Naive thymus-derived CD4-positive, alpha-beta T cell (primary cell): ENCODE data around the gene ATP5F1E. TPM values are rescaled to one million over a fixed set of nuclear protein-coding genes. Genes with fewer than 3 reads are reported as not detected.
A peak's percentile ranks its signal among the peaks of the same experiment; 100 is the strongest.

Experiments used
- ATAC-seq: fragments of 150-1000 bp; cut with Tn5 transposase; 2 replicates; pipeline ENCODE4 v1.10.0; 2021; ENCODE audit warnings: mild to moderate bottlenecking, moderate library complexity
- CTCF ChIA-PET: fragments of 350-600 bp; sonication (Branson Sonifier 250); formaldehyde crosslinking; loops from one replicate; lab custom pipeline; 2021; ENCODE audit warnings: antibody characterized with exemption; lab: Charles Lee
- POLR2A ChIA-PET: fragments of 350-600 bp; sonication (Branson Sonifier 250); formaldehyde crosslinking; loops from one replicate; lab custom pipeline; 2021; ENCODE audit warnings: antibody characterized with exemption, inconsistent platforms; lab: Charles Lee
- DNase-seq, 9 donors: peaks; one replicate each; pipeline versions ENCODE4 v3.0.0 to v3.0.0-alpha.2; 2020 to 2022; ENCODE audit warnings: mixed read lengths in 1 of 9
- H3K27ac ChIP-seq: one replicate; pipeline ENCODE4 v1.7.0; 2013; ENCODE audit warnings: mild to moderate bottlenecking, low read depth, low read length, moderate library complexity
- H3K27me3 ChIP-seq, 2 donors: one replicate each; pipeline ENCODE4 v1.7.0; 2013; ENCODE audit warnings: low read length in 2 of 2, mild to moderate bottlenecking in 2 of 2, moderate library complexity in 2 of 2; ENCODE audit not compliant: control insufficient read depth in 2 of 2, insufficient read depth in 2 of 2
- H3K36me3 ChIP-seq, 3 experiments: 1 replicate in 2 of 3; 2 replicates in 1 of 3; pipeline ENCODE4 v1.7.0; 2013; ENCODE audit warnings: low read length in 3 of 3, mild to moderate bottlenecking in 3 of 3, moderate library complexity in 1 of 3; ENCODE audit not compliant: insufficient read depth in 3 of 3, control insufficient read depth in 2 of 3
- H3K4me1 ChIP-seq, 2 donors: one replicate each; pipeline ENCODE4 v1.7.0; 2013; ENCODE audit warnings: low read length in 2 of 2, mild to moderate bottlenecking in 2 of 2, moderate library complexity in 1 of 2; ENCODE audit not compliant: control insufficient read depth in 2 of 2, insufficient read depth in 2 of 2
- H3K4me3 ChIP-seq: 2 replicates; pipeline ENCODE4 v1.7.0; 2013; ENCODE audit warnings: mild to moderate bottlenecking, low read length
- H3K9me3 ChIP-seq, 3 experiments: 1 replicate in 2 of 3; 2 replicates in 1 of 3; pipeline ENCODE4 v1.7.0; 2013; ENCODE audit warnings: low read length in 3 of 3; ENCODE audit not compliant: control insufficient read depth in 2 of 3
- H3K27ac Mint-ChIP-seq, 9 donors: one replicate each; pipeline ENCODE4 v1.8.0; 2020 to 2022; ENCODE audit warnings: mixed read lengths in 9 of 9, mild to moderate bottlenecking in 8 of 9, moderate library complexity in 5 of 9, inconsistent platforms in 2 of 9
- H3K27me3 Mint-ChIP-seq, 5 donors: one replicate each; pipeline ENCODE4 v1.8.0; 2021 to 2022; ENCODE audit warnings: mixed read lengths in 5 of 5, mild to moderate bottlenecking in 1 of 5
- H3K36me3 Mint-ChIP-seq, 5 donors: one replicate each; pipeline ENCODE4 v1.8.0; 2020 to 2022; ENCODE audit warnings: mixed read lengths in 5 of 5, mild to moderate bottlenecking in 3 of 5, inconsistent platforms in 1 of 5
- H3K4me1 Mint-ChIP-seq, 7 donors: one replicate each; pipeline ENCODE4 v1.8.0; 2020 to 2022; ENCODE audit warnings: mixed read lengths in 7 of 7, mild to moderate bottlenecking in 3 of 7, inconsistent platforms in 1 of 7
- H3K4me3 Mint-ChIP-seq, 10 donors: one replicate each; pipeline ENCODE4 v1.8.0; 2020 to 2022; ENCODE audit warnings: mild to moderate bottlenecking in 10 of 10, mixed read lengths in 10 of 10, moderate library complexity in 6 of 10, inconsistent platforms in 2 of 10
- H3K9me3 Mint-ChIP-seq, 11 donors: one replicate each; pipeline ENCODE4 v1.8.0; 2020 to 2022; ENCODE audit warnings: mixed read lengths in 11 of 11, mild to moderate bottlenecking in 4 of 11, inconsistent platforms in 1 of 11, moderate library complexity in 1 of 11
- intact Hi-C, 2 donors: fragments of 100-400 bp; cut with micrococcal nuclease; formaldehyde crosslinking; loops; one replicate each; pipeline ENCODE4 v1.15.1; 2023
- polyA plus RNA-seq, 2 donors: library from polyadenylated mRNA; unstranded; fragments of 300-500 nt; fragmentation: Illumina TruSeq; gene quantifications; one replicate each; pipeline ENCODE4 v1.2.3, GENCODE V29; 2021
- total RNA-seq, 6 experiments: library from RNA in 5 of 6; stranded (reverse) in 5 of 6; gene quantifications; 1 replicate in 5 of 6; 2 replicates in 1 of 6; pipeline ENCODE4 v1.2.3 and lab custom pipeline; 2021 to 2026

Gene ATP5F1E
- total and polyA plus RNA-seq, 7 experiments from 2014 or later: 31.4 to 81.7 (median 67.4) TPM

DNA sequence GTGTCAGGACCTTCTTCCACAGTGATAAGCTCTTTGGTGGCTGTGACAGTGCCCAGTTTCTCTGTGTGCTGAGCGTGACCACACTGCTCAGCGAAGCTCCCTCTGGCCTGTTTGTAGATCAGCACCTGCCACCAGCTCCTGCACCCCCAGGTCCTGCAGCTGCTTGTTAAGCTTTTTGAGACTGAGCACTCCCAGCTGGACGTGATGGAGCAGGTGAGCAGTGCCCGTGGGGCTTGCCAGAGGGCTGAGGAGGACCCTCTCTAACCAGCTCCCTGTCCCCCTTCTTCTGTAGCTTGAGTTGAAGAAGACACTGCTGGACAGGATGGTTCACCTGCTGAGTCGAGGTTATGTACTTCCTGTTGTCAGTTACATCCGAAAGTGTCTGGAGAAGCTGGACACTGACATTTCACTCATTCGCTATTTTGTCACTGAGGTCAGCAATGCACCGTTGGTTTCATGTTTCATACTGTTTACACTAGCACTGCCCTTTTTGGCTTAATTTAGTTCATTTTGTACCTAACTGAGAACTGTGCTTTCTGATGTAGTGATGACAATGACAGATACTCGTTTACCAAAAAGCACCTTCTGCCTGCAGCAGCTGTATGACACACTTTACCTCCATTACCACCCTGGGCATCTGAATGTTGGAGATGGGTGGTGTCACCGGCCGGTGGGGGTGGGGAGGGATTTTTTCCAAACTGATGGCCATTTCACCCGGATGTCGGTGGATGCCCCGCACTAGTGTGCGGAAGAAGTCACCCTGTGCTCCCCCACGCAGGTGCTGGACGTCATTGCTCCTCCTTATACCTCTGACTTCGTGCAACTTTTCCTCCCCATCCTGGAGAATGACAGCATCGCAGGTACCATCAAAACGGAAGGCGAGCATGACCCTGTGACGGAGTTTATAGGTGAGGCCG, 38.5 kb downstream of the ATP5F1E start:
- H3K4me3 Mint-ChIP-seq: no peak overlapping the region
- peaks cover 0 to 3% (median 0%) of the 10 kb centered on the region in 7 donors for H3K4me1 Mint-ChIP-seq
- intact Hi-C loops: no loop called here
- Histone ChIP-seq H3K4me1 (no peaks in the 10 kb centered on the region), H3K9me3 (no peaks in the 10 kb centered on the region), H3K27ac (no peak overlapping the region), H3K27me3 (no peaks in the 10 kb centered on the region), H3K36me3 (peaks cover 29 to 88% (median 37%) of the 10 kb centered on the region in 3 experiments), H3K4me3 (no peak overlapping the region)
- H3K9me3 Mint-ChIP-seq: no peaks in the 10 kb centered on the region
- ATAC-seq (no peak), DNase-seq (no peak)
- peak overlapping the region in 1 of 9 donors; percentile 41 for H3K27ac Mint-ChIP-seq
- ChIA-PET POLR2A (interaction anchor here (0.8 kb wide), 1 partner anchor 12 kb away, joined by 5 read pairs; no protein-coding TSS in a partner anchor), CTCF (interaction anchor here (1.3 kb wide), 1 partner anchor 24 kb away, joined by 4 read pairs; no protein-coding TSS in a partner anchor)
- peaks cover 21 to 67% (median 30%) of the 10 kb centered on the region in 5 donors for H3K36me3 Mint-ChIP-seq
- no peaks in the 10 kb centered on the region for H3K27me3 Mint-ChIP-seq

DNA sequence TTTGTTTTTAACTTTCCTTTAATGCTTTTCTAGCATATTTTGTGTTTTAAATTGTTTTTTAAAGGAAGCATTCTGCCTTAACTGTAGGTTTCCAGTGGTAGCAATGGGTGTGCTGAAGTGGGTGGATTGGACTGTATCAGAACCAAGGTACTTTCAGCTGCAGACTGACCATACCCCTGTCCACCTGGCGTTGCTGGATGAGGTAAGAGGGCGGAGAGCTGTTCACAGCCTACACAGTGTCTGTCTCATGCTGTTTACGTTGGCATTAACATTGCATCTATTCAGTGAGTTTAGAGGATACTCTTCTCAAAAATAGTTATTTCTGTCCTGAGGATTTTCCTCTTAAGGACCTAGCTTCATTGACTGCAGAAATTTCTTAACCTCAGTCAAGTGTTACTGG, 39.2 kb downstream of the ATP5F1E start:
- no peaks in the 10 kb centered on the region for H3K9me3 ChIP-seq
- intact Hi-C loops: no loop called here
- Mint-ChIP-seq H3K27me3 (no peaks in the 10 kb centered on the region), H3K9me3 (no peaks in the 10 kb centered on the region), H3K4me3 (no peak overlapping the region), H3K36me3 (peaks cover 21 to 67% (median 30%) of the 10 kb centered on the region in 5 donors), H3K4me1 (peaks cover 0 to 4% (median 0%) of the 10 kb centered on the region in 7 donors), H3K27ac (peak overlapping the region in 3 of 9 donors; percentile 3 to 25 (median 14))
- peaks cover 31 to 95% (median 43%) of the 10 kb centered on the region in 3 experiments for H3K36me3 ChIP-seq
- H3K4me1 ChIP-seq: no peaks in the 10 kb centered on the region
- no peak overlapping the region for H3K27ac ChIP-seq
- ATAC-seq (no peak), DNase-seq (no peak)
- H3K27me3 ChIP-seq: no peaks in the 10 kb centered on the region
- H3K4me3 ChIP-seq: no peak overlapping the region
- ChIA-PET CTCF (no interaction called here), POLR2A (interaction anchor here (0.8 kb wide), 1 partner anchor 11 kb away, joined by 5 read pairs; no protein-coding TSS in a partner anchor)

DNA sequence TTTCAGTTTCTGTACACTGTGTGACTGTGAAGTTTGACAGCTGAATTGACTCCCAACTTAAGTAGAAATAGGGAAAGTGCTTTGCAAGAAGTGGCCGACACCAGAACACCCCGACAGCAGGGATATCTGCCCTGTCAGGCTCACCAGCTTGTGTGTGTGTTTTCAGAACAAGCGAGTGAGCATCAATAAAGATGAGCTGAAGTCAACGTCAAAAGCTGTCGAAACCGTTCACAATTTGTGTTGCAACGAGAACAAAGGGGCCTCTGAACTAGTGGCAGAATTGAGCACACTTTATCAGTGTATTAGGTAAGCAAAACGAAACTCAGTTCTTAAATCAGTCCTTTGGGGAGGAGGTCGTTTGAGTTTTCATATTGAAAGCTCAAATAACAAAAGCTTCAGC, 40.4 kb downstream of the ATP5F1E start:
- no peak for DNase-seq
- Mint-ChIP-seq H3K36me3 (peaks cover 21 to 67% (median 32%) of the 10 kb centered on the region in 5 donors), H3K27ac (peak overlapping the region in 2 of 9 donors; percentile 42 to 45), H3K9me3 (no peaks in the 10 kb centered on the region), H3K4me3 (no peak overlapping the region), H3K4me1 (peaks cover 0 to 11% (median 3%) of the 10 kb centered on the region in 7 donors), H3K27me3 (no peaks in the 10 kb centered on the region)
- ChIA-PET CTCF (no interaction called here), POLR2A (interaction anchor here (1.0 kb wide), 1 partner anchor 16 kb away, joined by 3 read pairs; no protein-coding TSS in a partner anchor)
- Histone ChIP-seq H3K4me3 (no peak overlapping the region), H3K4me1 (no peaks in the 10 kb centered on the region), H3K9me3 (no peaks in the 10 kb centered on the region), H3K36me3 (peaks cover 41 to 96% (median 50%) of the 10 kb centered on the region in 3 experiments), H3K27me3 (no peaks in the 10 kb centered on the region), H3K27ac (no peak overlapping the region)
- intact Hi-C loops: loop anchor here in 1 of 2 donors (2.0 kb wide), 1 partner anchor 13 kb away; no protein-coding TSS in a partner anchor
- no peak for ATAC-seq

DNA sequence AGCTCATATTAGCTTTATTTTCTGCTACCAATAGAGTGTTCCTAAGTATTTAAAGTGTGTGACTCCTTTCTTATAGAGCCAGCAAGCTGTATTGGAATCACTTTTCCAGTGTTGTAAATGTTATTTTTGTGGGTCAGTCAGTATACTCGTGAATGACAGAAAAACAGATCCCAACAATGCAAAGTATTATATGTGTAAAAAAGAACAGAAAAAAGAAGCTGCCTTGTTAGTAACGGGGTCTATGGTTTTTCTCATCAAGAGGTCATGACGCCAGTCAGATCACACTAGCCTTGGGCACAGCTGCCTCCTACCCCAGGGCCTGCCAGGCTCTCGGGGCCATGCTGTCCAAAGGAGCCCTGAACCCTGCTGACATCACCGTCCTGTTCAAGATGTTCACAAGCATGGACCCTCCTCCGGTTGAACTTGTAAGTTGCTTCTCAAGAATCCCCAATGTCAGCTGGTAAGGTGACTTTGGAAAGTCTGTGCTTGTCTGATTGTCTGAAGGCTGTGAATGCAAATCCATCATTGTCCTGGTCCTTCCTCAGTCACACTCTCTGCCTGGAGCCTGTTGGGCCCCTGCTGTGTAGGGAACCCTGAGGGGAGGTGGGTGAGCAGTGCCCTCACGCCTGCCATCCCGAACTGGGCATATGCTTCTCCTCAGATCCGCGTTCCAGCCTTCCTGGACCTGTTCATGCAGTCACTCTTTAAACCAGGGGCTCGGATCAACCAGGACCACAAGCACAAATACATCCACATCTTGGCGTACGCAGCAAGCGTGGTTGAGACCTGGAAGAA, 41.3 kb downstream of the ATP5F1E start:
- Mint-ChIP-seq H3K27me3 (no peaks in the 10 kb centered on the region), H3K27ac (peak overlapping the region in 2 of 9 donors; percentile 50 to 76), H3K9me3 (peaks cover 0 to 1% (median 0%) of the 10 kb centered on the region in 11 donors), H3K4me3 (no peak overlapping the region), H3K36me3 (peaks cover 17 to 63% (median 32%) of the 10 kb centered on the region in 5 donors), H3K4me1 (peaks cover 0 to 14% (median 9%) of the 10 kb centered on the region in 7 donors)
- intact Hi-C loops: loop anchor here in 1 of 2 donors (2.0 kb wide), 1 partner anchor 14 kb away; no protein-coding TSS in a partner anchor
- ATAC-seq (no peak), DNase-seq (no peak)
- H3K4me1 ChIP-seq: no peaks in the 10 kb centered on the region
- H3K9me3 ChIP-seq: no peaks in the 10 kb centered on the region
- H3K36me3 ChIP-seq: peaks cover 36 to 97% (median 50%) of the 10 kb centered on the region in 3 experiments
- H3K27me3 ChIP-seq: no peaks in the 10 kb centered on the region
- POLR2A ChIA-PET: interaction anchor here (1.2 kb wide), 1 partner anchor 41 kb away, joined by 6 read pairs; the partner anchor contains the start of gene ATP5F1E
- CTCF ChIA-PET: interaction anchor here (1.0 kb wide), 1 partner anchor 40 kb away, joined by 3 read pairs; no protein-coding TSS in a partner anchor
- H3K4me3 ChIP-seq: no peak overlapping the region
- H3K27ac ChIP-seq: no peak overlapping the region

DNA sequence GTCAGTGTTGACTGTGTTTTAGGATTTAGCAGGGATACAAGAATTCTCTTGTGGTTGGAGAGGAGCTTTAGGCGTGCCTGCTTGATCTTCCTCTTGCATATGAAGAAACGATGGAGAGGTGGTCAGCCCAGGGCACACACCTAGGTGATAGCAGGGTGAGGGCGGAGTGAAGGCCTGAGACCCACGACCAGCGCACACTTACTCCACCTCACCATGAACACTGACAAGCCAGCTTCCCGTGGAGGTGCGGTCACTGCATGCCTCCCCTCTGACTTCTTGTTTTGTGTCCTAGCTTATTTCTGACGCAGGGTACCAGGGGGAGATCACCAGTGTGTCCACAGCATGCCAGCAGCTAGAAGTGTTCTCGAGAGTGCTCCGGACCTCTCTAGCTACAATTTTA, 42.9 kb downstream of the ATP5F1E start:
- H3K4me3 ChIP-seq: no peak overlapping the region
- H3K27me3 ChIP-seq: no peaks in the 10 kb centered on the region
- Mint-ChIP-seq H3K27ac (peak overlapping the region in 3 of 9 donors; percentile 28 to 87 (median 59)), H3K9me3 (peaks cover 0 to 1% (median 0%) of the 10 kb centered on the region in 11 donors), H3K4me1 (peaks cover 10 to 26% (median 22%) of the 10 kb centered on the region in 7 donors), H3K4me3 (no peak overlapping the region), H3K36me3 (peaks cover 10 to 51% (median 28%) of the 10 kb centered on the region in 5 donors), H3K27me3 (no peaks in the 10 kb centered on the region)
- no peaks in the 10 kb centered on the region for H3K9me3 ChIP-seq
- ChIA-PET CTCF (no interaction called here), POLR2A (interaction anchor here (0.9 kb wide), 1 partner anchor 100 kb away, joined by 3 read pairs; no protein-coding TSS in a partner anchor)
- H3K4me1 ChIP-seq: peaks cover 0 to 7% of the 10 kb centered on the region in 2 donors
- no peak for ATAC-seq
- H3K36me3 ChIP-seq: peaks cover 36 to 84% (median 50%) of the 10 kb centered on the region in 3 experiments
- no peak overlapping the region for H3K27ac ChIP-seq
- DNase-seq: no peak
- intact Hi-C loops: no loop called here

DNA sequence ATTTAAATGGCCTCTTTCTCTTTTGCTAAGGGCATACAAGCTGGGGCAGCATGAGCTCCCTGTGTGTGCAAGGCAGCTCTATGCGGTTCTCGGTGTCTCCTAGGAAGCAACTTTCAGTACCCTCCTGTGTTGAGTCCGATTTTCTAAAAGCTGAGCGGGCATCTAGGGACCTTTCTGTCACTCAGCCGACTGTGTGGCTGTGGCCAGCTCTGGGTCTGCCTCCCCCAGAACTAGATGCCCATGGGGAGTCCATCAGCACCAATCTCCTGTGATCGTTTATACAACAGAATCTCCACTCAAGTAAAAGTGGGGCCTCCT, 43.6 kb downstream of the ATP5F1E start:
- no peak overlapping the region for H3K27ac ChIP-seq
- DNase-seq (no peak), ATAC-seq (no peak)
- H3K4me1 ChIP-seq: peaks cover 7 to 14% of the 10 kb centered on the region in 2 donors
- intact Hi-C loops: no loop called here
- Mint-ChIP-seq H3K4me3 (no peak overlapping the region), H3K36me3 (peaks cover 10 to 45% (median 26%) of the 10 kb centered on the region in 5 donors), H3K9me3 (peaks cover 0 to 1% (median 0%) of the 10 kb centered on the region in 11 donors), H3K27ac (peak overlapping the region in 3 of 9 donors; percentile 28 to 87 (median 75)), H3K27me3 (no peaks in the 10 kb centered on the region), H3K4me1 (peaks cover 17 to 32% (median 29%) of the 10 kb centered on the region in 7 donors)
- no peaks in the 10 kb centered on the region for H3K27me3 ChIP-seq
- H3K36me3 ChIP-seq: peaks cover 31 to 78% (median 50%) of the 10 kb centered on the region in 3 experiments
- H3K9me3 ChIP-seq: no peaks in the 10 kb centered on the region
- no peak overlapping the region for H3K4me3 ChIP-seq
- POLR2A ChIA-PET: interaction anchor here (1.4 kb wide), 1 partner anchor 10 kb away, joined by 4 read pairs; no protein-coding TSS in a partner anchor
- CTCF ChIA-PET: interaction anchor here (0.6 kb wide), 1 partner anchor 415 kb away, joined by 3 read pairs; no protein-coding TSS in a partner anchor
